HG02884 (cell line): ENCODE data around the gene OR2J2.
"Not testable (repeated sequence)": the region's sequence is repeated elsewhere in the genome, so short reads cannot be mapped to it uniquely, and the experiment has no call there.

Experiments
- ATAC-seq: cut with Tn5 transposase; IDR thresholded peaks from one replicate; pipeline ENCODE4 v1.9.1; 2021; ENCODE audit warnings: mild to moderate bottlenecking, moderate library complexity; ENCODE audit not compliant: unreplicated experiment

OR2J2 gene

GRCh38 chr6:29170607-29171006 lies at the start of gene OR2J2:
Gene OR2J2, plus strand, starts transcription at chr6:29170907. Its CDS starts 2,729 bp downstream, at chr6:29173636.
- not testable (repeated sequence) for ATAC-seq

DNA sequence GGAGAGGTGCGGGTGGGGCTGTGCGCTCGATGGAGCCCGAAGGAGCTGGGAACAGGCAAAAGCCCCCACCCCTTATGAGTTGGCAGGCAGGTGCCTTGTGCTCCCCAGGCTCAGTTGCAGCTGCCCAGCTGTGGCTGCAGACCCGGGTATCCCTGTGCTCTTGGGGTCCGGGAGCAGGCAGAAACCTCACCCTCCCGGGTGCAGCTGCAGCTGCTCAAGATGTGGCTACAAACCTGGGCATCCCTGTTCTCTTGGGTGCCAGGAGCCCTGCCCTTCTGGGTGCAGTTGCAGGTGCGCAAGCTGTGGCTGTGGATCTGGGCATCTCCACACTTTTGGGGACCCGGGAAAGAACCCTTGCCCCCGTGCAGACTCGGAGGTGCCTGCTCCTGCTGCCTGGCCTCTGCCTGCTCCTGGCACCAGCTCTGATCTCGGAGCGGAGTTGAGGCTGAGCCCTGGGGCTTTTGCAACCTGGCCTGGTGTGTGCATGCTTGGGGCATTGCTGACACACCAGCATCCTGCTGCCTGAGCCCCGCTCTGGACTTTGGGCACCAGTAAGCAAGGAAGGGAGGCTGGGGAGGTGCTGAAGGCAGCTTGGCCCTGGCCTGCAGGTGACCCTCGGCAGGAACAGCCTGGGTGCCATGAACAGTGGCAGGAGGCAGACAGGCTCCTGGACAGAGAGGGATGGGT lies 41.2 kb upstream of the OR2J2 start:
- ATAC-seq = no peak

- no peak for ATAC-seq
Observed at GRCh38 chr6:29130644-29131043, 40.1 kb upstream of the OR2J2 start.

GRCh38 chr6:29131691-29132090 lies 39.0 kb upstream of the OR2J2 start:
- no peak for ATAC-seq

DNA sequence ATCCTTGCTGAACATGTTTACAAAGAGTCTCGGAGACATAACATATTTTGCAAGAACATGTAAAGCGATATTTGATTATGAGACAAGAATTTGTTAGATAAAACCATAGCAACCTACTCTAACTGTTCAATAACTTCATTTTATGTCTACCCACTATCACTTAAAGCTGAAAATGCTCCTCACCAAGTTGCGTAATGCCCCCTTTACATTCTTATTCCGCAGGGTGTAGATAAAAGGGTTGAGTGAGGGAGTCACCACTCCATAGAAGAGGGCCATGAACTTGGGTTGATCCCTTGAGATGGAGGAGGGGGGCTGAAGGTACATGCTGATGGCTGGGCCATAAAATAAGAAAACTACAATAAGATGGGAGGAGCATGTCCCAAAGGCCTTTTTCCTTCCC lies 33.0 kb upstream of the OR2J2 start:
- no peak for ATAC-seq

DNA sequence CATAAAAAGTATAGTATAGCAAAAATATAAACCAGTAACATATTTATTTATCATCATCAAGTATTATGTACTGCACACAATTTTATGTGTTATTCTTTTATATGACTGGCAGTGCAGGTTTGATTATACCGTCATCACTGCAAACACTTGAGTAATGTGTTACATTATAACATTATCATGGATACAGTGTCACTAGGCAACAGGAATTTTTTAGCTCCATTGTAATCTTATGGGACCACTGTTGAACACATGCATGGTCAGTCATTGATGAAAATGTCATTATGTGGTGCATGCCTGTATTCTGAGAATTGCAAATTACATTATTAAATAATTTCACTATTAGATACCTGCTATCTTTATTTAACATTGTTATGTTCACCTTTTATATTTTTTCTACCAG lies 29.1 kb upstream of the OR2J2 start:
- ATAC-seq = no peak

- no peak for ATAC-seq
Observed at GRCh38 chr6:29142309-29142708, 28.4 kb upstream of the OR2J2 start.

- ATAC-seq = no peak
Observed at GRCh38 chr6:29146179-29146578, 24.5 kb upstream of the OR2J2 start.

DNA sequence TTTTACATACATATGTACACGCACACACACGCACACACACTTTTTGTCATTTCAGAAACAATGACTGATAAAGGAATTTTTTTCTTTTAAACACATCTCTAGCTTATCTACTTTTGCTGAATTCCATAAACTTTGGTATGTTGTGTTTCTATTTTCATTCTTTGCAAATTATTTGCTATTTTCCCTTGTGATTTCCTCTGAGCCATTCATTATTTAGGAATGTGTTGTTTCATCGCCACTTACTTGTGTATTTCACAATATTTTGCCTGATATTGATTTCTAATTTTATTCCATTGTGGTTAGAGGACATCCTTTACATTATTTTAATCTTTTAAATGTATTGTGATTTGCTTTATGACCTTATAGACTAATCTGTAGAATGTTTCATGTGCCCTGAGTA lies 23.6 kb upstream of the OR2J2 start:
- no peak for ATAC-seq

DNA sequence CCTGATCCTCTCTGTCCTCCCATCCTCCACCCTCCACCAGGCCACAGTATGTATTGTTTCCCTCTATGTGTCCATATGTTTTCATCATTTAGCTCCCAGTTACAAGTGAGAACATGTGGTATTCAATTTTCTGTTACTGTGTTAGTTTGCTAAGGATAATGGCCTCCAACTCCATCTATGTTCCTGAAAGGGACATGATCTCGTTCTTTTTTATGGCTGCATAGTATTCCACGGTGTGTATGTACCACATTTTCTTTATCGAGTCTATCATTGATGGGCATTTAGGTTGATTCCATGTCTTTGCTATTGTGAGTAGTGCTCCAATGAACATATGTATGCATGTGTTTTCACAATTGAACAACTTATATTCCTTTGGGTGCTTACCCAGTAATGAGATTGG lies 21.3 kb upstream of the OR2J2 start:
- ATAC-seq = not testable (repeated sequence)

DNA sequence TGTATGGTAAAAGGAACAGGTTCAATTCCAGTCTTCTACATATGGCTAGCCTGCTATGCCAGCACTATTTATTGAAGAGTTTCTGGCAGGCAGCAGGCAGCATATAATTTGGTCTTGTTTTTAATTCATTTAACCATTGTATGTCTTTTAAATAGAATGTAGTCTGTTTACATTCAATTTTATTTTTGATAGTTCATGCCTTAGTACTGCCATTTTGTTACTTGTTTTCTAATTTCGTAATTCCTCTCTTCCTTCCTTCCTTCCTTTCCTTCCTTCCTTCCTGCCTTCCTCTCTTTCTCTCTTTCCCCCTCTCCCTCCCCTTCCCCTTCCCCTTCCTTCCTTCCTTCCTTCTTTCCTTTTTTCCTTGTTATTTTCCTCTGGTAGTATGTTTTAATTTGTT lies 17.6 kb upstream of the OR2J2 start:
- ATAC-seq = no peak

DNA sequence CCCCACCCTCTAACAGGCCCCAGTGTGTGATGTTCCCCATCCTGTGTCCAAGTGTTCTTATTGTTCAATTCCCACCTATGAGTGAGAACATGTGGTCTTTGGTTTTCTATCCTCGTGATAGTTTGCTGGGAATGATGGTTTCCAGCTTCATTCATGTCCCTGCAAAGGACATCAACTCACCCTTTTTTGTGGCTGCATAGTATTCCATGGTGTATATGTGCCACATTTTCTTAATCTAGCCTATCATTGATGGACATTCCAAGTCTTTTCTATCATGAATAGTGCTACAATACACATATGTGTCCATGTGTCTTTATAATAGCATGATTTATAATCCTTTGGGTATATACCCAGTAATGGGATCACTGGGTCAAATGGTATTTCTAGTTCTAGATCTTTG lies 15.5 kb upstream of the OR2J2 start:
- ATAC-seq = not testable (repeated sequence)

- not testable (repeated sequence) for ATAC-seq
Observed at GRCh38 chr6:29159922-29160321, 10.8 kb upstream of the OR2J2 start.

DNA sequence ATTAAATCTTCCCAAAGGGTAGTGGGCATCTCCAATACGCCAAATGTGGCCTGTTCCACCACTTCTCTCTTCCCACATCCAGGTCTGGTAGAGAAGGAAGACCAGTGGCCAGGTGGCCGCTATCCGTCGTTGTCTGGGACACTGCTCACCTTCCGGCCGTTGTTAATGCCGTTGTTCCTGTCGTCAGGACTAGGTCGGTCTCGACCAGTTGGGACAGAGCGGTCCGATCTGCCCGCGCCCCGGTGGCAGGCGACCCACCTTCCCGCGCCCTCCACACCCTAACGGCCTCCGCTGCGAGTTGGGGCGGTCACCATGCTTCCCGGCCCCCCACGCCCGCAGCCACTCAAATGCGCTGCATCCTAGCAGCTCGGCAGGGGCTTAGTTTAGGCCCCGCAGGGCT lies 5.1 kb upstream of the OR2J2 start:
- ATAC-seq = not testable (repeated sequence)

DNA sequence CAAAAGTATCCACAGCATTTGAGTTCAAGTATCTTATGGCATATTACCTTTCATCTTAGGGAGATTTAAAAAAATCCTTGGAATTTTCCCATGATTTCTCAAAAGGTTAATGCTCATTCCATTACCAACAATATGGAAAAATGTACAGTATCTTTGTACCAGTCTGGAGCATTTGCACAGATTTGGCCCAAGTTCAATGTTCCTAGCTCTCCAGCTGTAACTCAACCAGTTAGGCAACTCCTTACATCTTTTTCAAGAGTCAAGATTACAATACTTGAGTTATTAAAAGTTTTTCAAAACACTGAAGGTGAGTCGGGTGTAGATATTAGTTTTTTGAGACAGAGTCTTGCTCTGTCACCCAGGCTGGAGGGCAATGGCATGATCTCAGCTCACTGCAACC lies 1.0 kb downstream of the OR2J2 start:
- no peak for ATAC-seq

GRCh38 chr6:29183594-29183993 lies 12.9 kb downstream of the OR2J2 start:
- no peak for ATAC-seq

DNA sequence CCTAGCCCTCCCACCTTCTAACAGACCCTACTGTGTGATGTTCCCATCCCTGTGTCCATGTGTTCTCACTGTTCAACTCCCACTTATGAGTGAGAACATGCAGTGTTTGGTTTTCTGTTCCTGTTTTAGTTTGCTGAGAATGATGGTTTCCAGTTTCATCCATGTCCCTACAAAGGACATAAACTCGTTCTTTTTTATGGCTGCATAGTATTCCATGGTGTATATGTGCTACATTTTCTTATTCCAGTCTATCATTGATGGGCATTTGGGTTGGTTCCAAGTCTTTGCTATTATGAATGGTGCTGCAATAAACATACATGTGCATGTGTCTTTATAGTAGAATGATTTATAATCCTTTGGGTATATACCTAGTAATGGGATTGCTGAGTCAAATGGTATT lies 18.0 kb downstream of the OR2J2 start:
- ATAC-seq = not testable (repeated sequence)

- ATAC-seq = no peak
Observed at GRCh38 chr6:29200767-29201662, 30.3 kb downstream of the OR2J2 start.

DNA sequence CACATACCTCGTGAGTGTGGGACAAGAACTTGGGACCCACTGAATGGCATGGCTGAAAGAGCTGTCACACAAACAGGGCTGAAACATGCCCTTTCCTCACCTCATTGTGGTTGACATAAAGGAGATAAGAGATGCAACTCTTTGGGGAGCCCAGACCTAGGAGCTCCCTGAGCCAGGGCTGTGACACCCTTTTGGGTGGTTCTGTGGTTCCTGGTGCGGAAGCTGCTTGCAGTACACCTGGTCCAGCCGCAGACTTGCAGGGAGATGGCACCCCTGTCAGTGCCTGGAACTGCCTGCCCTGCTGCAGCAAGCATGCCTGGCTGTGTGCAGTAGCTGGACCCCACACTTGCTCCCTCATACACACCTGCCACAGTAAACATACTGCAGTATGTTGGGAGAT lies 31.3 kb downstream of the OR2J2 start:
- ATAC-seq = no peak

DNA sequence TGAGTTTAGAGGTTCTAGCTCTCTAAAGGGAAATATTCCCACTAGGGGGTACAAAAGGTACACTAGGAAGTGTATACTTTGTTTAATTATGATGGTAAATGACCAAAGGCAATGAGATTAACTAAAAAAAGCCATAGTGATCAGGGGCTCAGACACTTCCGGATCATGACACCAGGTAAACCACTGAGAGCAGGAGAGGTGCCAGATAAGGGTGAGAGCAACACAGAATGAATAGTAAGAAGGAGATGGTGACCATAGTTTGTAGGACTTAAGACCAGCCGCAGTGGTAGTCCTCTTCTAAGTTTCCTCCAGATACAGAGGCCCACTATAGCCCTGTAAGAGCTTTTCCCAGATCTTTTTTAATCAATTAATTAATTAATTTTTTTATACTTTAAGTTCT lies 40.8 kb downstream of the OR2J2 start:
- no peak for ATAC-seq

GRCh38 chr6:29216528-29216927 lies 45.8 kb downstream of the OR2J2 start:
- no peak for ATAC-seq

GRCh38 chr6:29217242-29217641 lies 46.5 kb downstream of the OR2J2 start:
- not testable (repeated sequence) for ATAC-seq
